ENCODE results near the gene KRT26.
"Not testable (repeated sequence)": the region's sequence is repeated elsewhere in the genome, so short reads cannot be mapped to it uniquely, and the experiment has no call there.

KRT26 gene

DNA sequence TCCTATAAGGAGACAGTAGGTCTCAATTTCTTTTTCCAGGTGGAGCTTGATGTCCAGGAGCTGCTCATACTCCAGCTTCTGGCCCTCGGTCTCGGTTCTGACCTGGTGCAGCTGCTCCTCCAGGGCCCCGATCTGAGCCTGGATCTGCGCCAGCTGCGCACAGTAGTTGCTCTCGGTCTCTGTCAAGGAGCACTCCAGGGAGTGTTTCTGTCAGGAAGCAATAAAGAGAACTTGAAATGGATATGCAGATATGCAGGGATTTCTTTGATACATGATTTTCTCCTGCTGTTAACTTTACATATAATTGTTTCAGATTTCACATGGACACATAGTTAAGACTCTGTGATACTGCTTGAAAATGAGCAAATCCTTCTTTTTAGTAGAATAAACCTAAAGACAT lies 21.6 kb downstream of the KRT26 start:
- H2AFZ ChIP-seq (ENCODE audit: low read depth, low read length, severe bottlenecking): no peak overlapping the region
- no peaks in the 10 kb centered on the region for H3K9me3 ChIP-seq (ENCODE audit: insufficient read depth, low read length)
- H3F3A ChIP-seq (ENCODE audit: insufficient read depth): no peaks in the 10 kb centered on the region
- H3K79me2 ChIP-seq (ENCODE audit: insufficient read depth, low read length): no peaks in the 10 kb centered on the region
- H3K27me3 ChIP-seq (ENCODE audit: low read length): peaks cover 3% of the 10 kb centered on the region; the same call in 1 of the 2 replicates
- H3K4me3 ChIP-seq (ENCODE audit: insufficient read depth, low read length, poor library complexity, severe bottlenecking): no peak overlapping the region
- H4K20me1 ChIP-seq (ENCODE audit: low read depth, low read length): no peaks in the 10 kb centered on the region
- no peaks in the 10 kb centered on the region for H3K9me2 ChIP-seq (replicated peaks; ENCODE audit: insufficient read depth, low read length)
- H3K27ac ChIP-seq (ENCODE audit: low read depth, low read length): no peak overlapping the region
- H3K9ac ChIP-seq (ENCODE audit: low read length): no peak overlapping the region
- TF ChIP-seq, protein P1, sequence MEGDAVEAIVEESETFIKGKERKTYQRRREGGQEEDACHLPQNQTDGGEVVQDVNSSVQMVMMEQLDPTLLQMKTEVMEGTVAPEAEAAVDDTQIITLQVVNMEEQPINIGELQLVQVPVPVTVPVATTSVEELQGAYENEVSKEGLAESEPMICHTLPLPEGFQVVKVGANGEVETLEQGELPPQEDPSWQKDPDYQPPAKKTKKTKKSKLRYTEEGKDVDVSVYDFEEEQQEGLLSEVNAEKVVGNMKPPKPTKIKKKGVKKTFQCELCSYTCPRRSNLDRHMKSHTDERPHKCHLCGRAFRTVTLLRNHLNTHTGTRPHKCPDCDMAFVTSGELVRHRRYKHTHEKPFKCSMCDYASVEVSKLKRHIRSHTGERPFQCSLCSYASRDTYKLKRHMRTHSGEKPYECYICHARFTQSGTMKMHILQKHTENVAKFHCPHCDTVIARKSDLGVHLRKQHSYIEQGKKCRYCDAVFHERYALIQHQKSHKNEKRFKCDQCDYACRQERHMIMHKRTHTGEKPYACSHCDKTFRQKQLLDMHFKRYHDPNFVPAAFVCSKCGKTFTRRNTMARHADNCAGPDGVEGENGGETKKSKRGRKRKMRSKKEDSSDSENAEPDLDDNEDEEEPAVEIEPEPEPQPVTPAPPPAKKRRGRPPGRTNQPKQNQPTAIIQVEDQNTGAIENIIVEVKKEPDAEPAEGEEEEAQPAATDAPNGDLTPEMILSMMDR (IDR thresholded peaks at IDR 0.05; ENCODE audit: insufficient read depth, low read length, poor library complexity, severe bottlenecking): no peak
- TF ChIP-seq EZH2phosphoT487 (conservative IDR thresholded peaks at IDR 0.05; ENCODE audit: low read length): no peak
- no peaks in the 10 kb centered on the region; the same call in 1 of the 2 replicates for H3K36me3 ChIP-seq (ENCODE audit: low read length)
- no peak overlapping the region for H3K4me2 ChIP-seq (ENCODE audit: low read depth, low read length, poor library complexity, severe bottlenecking)

DNA sequence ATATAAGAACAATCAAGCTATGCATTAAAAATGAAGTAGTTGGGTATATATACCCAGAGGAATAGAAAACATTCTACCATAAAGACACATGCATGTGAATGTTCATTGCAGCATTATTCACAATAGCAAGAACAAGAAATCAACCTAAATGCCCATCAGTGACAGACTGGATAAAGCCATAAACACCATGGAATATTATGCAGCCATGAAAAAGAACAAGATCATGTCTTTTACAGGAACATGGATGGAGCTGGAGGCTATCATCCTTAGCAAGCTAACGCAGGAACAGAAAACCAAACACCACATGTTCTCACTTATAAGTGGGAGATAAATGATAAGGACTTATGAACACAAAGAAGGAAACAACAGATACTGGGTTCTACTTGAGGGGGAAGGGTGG lies 23.3 kb downstream of the KRT26 start:
- not testable (repeated sequence) for H4K20me1 ChIP-seq (ENCODE audit: low read depth, low read length); H3K9me2 ChIP-seq (replicated peaks; ENCODE audit: insufficient read depth, low read length); H3K4me2 ChIP-seq (ENCODE audit: low read depth, low read length, poor library complexity, severe bottlenecking); H3K27me3 ChIP-seq (ENCODE audit: low read length); H3K27ac ChIP-seq (ENCODE audit: low read depth, low read length); H3K9me3 ChIP-seq (ENCODE audit: insufficient read depth, low read length); H3K4me3 ChIP-seq (ENCODE audit: insufficient read depth, low read length, poor library complexity, severe bottlenecking); H2AFZ ChIP-seq (ENCODE audit: low read depth, low read length, severe bottlenecking); H3K36me3 ChIP-seq (ENCODE audit: low read length); H3K79me2 ChIP-seq (ENCODE audit: insufficient read depth, low read length); H3K9ac ChIP-seq (ENCODE audit: low read length); H3F3A ChIP-seq (ENCODE audit: insufficient read depth)

- no peak for TF ChIP-seq EZH2phosphoT487 (conservative IDR thresholded peaks at IDR 0.05; ENCODE audit: low read length)
- TF ChIP-seq, protein P1 (IDR thresholded peaks at IDR 0.05; ENCODE audit: insufficient read depth, low read length, poor library complexity, severe bottlenecking): no peak
- Histone ChIP-seq H3F3A (ENCODE audit: insufficient read depth) (no peaks in the 10 kb centered on the region), H4K20me1 (ENCODE audit: low read depth, low read length) (no peaks in the 10 kb centered on the region), H3K9me3 (ENCODE audit: insufficient read depth, low read length) (no peaks in the 10 kb centered on the region; the same call in 1 of the 2 replicates), H3K4me3 (ENCODE audit: insufficient read depth, low read length, poor library complexity, severe bottlenecking) (no peak overlapping the region), H3K79me2 (ENCODE audit: insufficient read depth, low read length) (no peaks in the 10 kb centered on the region), H3K27me3 (ENCODE audit: low read length) (no peaks in the 10 kb centered on the region; the same call in 1 of the 2 replicates), H3K4me2 (ENCODE audit: low read depth, low read length, poor library complexity, severe bottlenecking) (no peak overlapping the region), H3K9me2 (replicated peaks; ENCODE audit: insufficient read depth, low read length) (no peaks in the 10 kb centered on the region), H3K27ac (ENCODE audit: low read depth, low read length) (no peak overlapping the region), H3K9ac (ENCODE audit: low read length) (no peak overlapping the region), H3K36me3 (ENCODE audit: low read length) (no peaks in the 10 kb centered on the region), H2AFZ (ENCODE audit: low read depth, low read length, severe bottlenecking) (no peak overlapping the region)
Observed at GRCh38 chr17:40738553-40738952, 33.4 kb downstream of the KRT26 start.

GRCh38 chr17:40735016-40735415 lies 37.0 kb downstream of the KRT26 start:
- Histone ChIP-seq H3K9me3 (ENCODE audit: insufficient read depth, low read length) (no peaks in the 10 kb centered on the region), H3K4me3 (ENCODE audit: insufficient read depth, low read length, poor library complexity, severe bottlenecking) (no peak overlapping the region), H3K9me2 (replicated peaks; ENCODE audit: insufficient read depth, low read length) (no peaks in the 10 kb centered on the region), H4K20me1 (ENCODE audit: low read depth, low read length) (no peaks in the 10 kb centered on the region), H3K4me2 (ENCODE audit: low read depth, low read length, poor library complexity, severe bottlenecking) (no peak overlapping the region), H3K27me3 (ENCODE audit: low read length) (peaks cover 3% of the 10 kb centered on the region; the same call in 1 of the 2 replicates), H3K27ac (ENCODE audit: low read depth, low read length) (no peak overlapping the region), H3K79me2 (ENCODE audit: insufficient read depth, low read length) (no peaks in the 10 kb centered on the region), H3K9ac (ENCODE audit: low read length) (no peak overlapping the region), H2AFZ (ENCODE audit: low read depth, low read length, severe bottlenecking) (no peak overlapping the region), H3F3A (ENCODE audit: insufficient read depth) (no peaks in the 10 kb centered on the region), H3K36me3 (ENCODE audit: low read length) (no peaks in the 10 kb centered on the region)
- no peak for TF ChIP-seq EZH2phosphoT487 (conservative IDR thresholded peaks at IDR 0.05; ENCODE audit: low read length)
- TF ChIP-seq, protein P1 (IDR thresholded peaks at IDR 0.05; ENCODE audit: insufficient read depth, low read length, poor library complexity, severe bottlenecking): no peak

All from SU-DHL-6 (cell line).